IPS-15b (cell line): ENCODE data around the gene KSR2.

Experiments
- H3K27me3 ChIP-seq: one replicate; pipeline ENCODE4 v1.6.1; 2013; ENCODE audit warnings: low read length; ENCODE audit not compliant: control insufficient read depth, insufficient read depth
- H3K36me3 ChIP-seq: one replicate; pipeline ENCODE4 v1.6.1; 2013; ENCODE audit warnings: low read length; ENCODE audit not compliant: control insufficient read depth, insufficient read depth
- H3K4me1 ChIP-seq: one replicate; pipeline ENCODE4 v1.6.1; 2013; ENCODE audit warnings: mild to moderate bottlenecking, low read length; ENCODE audit not compliant: control insufficient read depth, insufficient read depth
- H3K4me3 ChIP-seq: one replicate; pipeline ENCODE4 v1.5.1; 2013; ENCODE audit warnings: low read depth, low read length
- H3K9ac ChIP-seq: one replicate; pipeline ENCODE4 v1.6.1; 2013; ENCODE audit warnings: low read depth, mild to moderate bottlenecking, low read length
- H3K9me3 ChIP-seq: one replicate; pipeline ENCODE4 v1.6.1; 2013; ENCODE audit warnings: mild to moderate bottlenecking, low read length; ENCODE audit not compliant: control insufficient read depth, insufficient read depth

KSR2 gene

DNA sequence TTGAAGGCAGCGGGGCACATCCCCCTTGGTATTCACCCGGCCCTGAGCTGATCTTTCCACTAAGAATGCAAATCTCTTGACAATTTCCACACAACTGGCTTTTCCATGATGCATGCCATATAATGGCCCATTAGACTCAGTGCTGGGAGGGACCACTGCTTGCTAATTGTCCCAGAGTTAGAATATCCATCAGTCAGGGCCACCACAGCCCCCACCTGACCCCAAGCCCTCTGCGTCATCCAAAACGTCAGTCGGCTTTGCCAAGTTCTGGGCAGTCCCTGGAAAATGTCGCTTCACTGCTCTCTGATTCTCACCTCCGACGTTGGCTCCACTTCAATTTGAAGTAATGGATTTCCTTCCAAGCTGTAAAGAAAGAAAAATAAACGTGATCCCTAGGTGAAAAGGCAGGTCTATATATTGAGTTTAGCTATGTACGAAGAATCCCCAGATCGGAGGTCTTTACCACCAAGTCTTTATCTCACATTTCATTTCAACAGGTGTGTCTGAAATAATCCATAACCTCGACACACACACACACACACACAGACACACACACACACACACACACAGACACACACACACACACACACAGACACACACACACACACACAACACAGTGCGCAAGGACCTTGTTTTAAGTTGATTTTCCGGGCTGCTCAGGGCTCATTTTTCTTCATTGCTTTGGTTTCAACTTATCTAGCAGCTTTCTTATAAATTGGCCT, 441.9 kb downstream of the KSR2 start:
- Histone ChIP-seq H3K36me3 (no peaks in the 10 kb centered on the region), H3K9me3 (no peaks in the 10 kb centered on the region)

DNA sequence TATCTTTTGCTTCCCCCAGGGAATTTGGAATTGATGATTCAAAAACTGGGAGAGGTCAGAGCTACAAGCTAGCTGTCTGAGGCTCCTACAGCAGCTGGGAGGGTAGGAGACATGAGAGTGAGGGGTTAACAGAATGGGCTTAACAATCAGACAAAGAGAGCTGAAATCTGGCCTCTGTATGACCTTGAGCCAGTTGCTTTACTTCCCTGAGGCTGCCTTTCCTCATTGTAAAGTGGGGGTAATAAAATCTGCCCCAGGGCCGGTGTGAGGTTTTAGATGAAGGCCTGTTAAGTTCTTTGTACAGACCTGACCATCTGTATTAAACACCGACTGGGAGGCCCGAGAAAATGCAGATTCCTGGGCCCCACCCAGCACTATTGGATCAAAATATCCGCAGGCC, 443.0 kb downstream of the KSR2 start:
- Histone ChIP-seq H3K9ac (no peak overlapping the region), H3K36me3 (no peaks in the 10 kb centered on the region)

More for the DNA sequence above, 441.9 kb downstream of the KSR2 start:
- H3K4me1 ChIP-seq: peaks cover 2% of the 10 kb centered on the region
- H3K9ac ChIP-seq: no peak overlapping the region
- no peak overlapping the region for H3K4me3 ChIP-seq
- no peaks in the 10 kb centered on the region for H3K27me3 ChIP-seq

DNA sequence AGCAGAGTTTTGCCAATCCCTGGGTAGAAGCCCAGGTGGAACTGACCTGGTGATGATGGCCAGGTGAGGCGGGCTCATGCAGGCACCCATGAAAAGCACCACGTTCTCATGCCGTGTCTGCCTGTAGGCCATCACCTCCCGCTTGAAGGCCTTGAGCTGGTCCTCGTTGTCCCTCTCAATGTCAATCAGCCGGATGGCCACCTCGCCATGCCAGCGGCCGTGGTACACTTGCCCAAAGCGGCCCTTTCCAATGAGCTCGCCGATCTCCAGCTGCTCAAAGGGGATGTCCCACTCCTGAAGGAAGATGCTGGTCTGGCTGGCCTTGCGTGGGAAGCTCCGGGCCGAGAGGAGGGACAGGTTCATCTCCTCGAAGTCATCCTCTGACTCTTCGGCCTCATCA, 444.0 kb downstream of the KSR2 start:
- peaks cover 2% of the 10 kb centered on the region for H3K4me1 ChIP-seq
- H3K9ac ChIP-seq: no peak overlapping the region
- H3K4me3 ChIP-seq: no peak overlapping the region
- H3K9me3 ChIP-seq: no peaks in the 10 kb centered on the region
- H3K27me3 ChIP-seq: no peaks in the 10 kb centered on the region
- no peaks in the 10 kb centered on the region for H3K36me3 ChIP-seq

More for the DNA sequence above, 443.0 kb downstream of the KSR2 start:
- Histone ChIP-seq H3K4me1 (peaks cover 2% of the 10 kb centered on the region), H3K27me3 (no peaks in the 10 kb centered on the region), H3K4me3 (no peak overlapping the region), H3K9me3 (no peaks in the 10 kb centered on the region)

DNA sequence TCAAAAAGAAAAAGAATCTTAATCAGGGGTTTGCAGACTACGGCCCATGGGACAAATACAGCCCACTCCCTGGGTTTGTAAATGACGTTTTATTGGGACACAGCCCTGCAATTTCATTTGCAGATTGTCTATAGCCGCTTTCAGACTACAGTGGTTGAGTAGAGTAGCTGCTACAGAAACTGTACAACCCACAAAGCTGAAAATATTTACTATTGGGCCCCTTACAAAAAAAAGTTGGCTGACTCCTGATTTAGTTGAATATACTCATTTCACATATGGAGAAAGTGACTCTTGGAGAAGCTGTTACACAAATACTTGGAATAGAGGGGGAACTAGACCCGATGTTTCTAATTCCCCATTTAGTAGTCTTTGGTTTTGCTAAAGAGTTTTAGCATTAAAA, 444.8 kb downstream of the KSR2 start:
- no peaks in the 10 kb centered on the region for H3K9me3 ChIP-seq
- no peak overlapping the region for H3K9ac ChIP-seq
- H3K4me1 ChIP-seq: peaks cover 2% of the 10 kb centered on the region
- no peaks in the 10 kb centered on the region for H3K36me3 ChIP-seq
- H3K4me3 ChIP-seq: no peak overlapping the region
- no peaks in the 10 kb centered on the region for H3K27me3 ChIP-seq

- H3K9ac ChIP-seq: no peak overlapping the region
These were observed 446.2 kb downstream of the KSR2 start for GRCh38 chr12:117522559-117522958.

DNA sequence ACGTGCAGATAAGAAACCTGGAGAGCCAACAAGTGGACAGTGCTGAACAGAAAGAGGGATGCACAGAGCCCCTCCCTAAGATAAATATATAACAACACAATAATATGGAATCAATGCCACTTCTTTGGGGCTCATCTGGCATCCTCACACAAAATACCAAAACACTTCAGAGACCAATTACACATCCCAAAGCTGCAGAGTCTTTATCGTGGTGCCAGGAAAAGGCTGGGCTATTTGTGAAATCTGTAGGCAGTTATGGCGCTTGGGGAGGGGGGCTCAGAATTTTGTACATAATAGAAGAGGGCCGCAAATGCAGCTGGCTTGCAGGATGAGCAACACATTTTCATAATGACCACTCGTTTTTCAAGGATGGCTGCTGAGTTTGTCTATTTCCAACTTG, 446.9 kb downstream of the KSR2 start:
- H3K27me3 ChIP-seq: no peaks in the 10 kb centered on the region

More at GRCh38 chr12:117522559-117522958, 446.2 kb downstream of the KSR2 start:
- no peak overlapping the region for H3K4me3 ChIP-seq
- H3K36me3 ChIP-seq: no peaks in the 10 kb centered on the region
- H3K9me3 ChIP-seq: no peaks in the 10 kb centered on the region
- no peaks in the 10 kb centered on the region for H3K27me3 ChIP-seq
- peaks cover 2% of the 10 kb centered on the region for H3K4me1 ChIP-seq

GRCh38 chr12:117521346-117521745, 447.4 kb downstream of the KSR2 start:
- Histone ChIP-seq H3K27me3 (no peaks in the 10 kb centered on the region), H3K4me1 (peaks cover 2% of the 10 kb centered on the region), H3K9me3 (no peaks in the 10 kb centered on the region), H3K9ac (no peak overlapping the region), H3K36me3 (no peaks in the 10 kb centered on the region), H3K4me3 (no peak overlapping the region)

More for the DNA sequence above, 446.9 kb downstream of the KSR2 start:
- Histone ChIP-seq H3K9ac (no peak overlapping the region), H3K36me3 (no peaks in the 10 kb centered on the region), H3K4me3 (no peak overlapping the region), H3K9me3 (no peaks in the 10 kb centered on the region), H3K4me1 (peaks cover 2% of the 10 kb centered on the region)

- Histone ChIP-seq H3K9me3 (no peaks in the 10 kb centered on the region), H3K4me1 (peaks cover 6% of the 10 kb centered on the region), H3K27me3 (no peaks in the 10 kb centered on the region), H3K9ac (no peak overlapping the region), H3K36me3 (no peaks in the 10 kb centered on the region), H3K4me3 (no peak overlapping the region)
These were observed 450.1 kb downstream of the KSR2 start for GRCh38 chr12:117518594-117519270.

DNA sequence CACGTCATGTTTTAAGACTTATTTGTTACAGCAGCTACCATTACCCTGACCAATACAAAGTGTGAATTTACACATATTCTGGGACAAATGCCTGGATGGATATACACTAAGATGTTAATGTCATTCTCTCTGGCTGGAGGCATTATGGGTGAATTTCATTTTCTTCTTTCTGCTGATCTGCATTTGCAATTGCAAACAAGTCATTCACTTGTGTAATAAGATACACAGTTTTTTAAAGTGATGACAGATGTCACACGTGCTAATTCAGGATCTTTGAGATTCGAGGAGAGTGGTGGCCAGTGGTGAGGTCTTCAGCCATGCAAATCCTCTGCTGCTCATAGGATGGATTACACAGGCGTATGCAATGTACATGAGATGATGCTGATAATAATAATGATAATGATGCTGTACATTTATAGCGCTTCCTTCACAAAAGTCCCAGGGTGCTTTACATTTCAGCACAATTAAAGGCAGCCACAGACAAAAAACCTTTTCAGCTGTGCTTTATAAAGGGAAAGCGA, 451.5 kb downstream of the KSR2 start:
- Histone ChIP-seq H3K4me3 (no peak overlapping the region), H3K4me1 (peaks cover 12% of the 10 kb centered on the region), H3K9ac (no peak overlapping the region), H3K27me3 (no peaks in the 10 kb centered on the region), H3K9me3 (no peaks in the 10 kb centered on the region), H3K36me3 (no peaks in the 10 kb centered on the region)

DNA sequence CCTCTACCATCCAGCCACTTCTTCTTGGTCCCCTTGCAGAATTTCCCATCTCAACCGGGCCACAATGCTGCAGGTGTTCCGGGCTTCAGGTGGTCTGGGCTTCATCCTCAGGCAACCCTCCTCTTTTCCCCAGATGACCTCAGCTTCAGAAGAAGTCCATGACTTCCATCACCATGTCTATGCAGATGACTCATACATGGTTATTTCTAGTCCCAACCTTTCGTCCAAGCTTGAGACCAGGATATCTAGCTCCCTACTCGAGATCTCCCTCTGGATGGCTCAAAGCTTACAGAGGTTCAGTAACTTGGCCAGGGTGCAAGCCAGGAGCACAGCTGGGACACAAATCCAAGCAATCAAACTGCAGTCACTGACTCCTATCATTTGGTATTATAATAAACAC, 452.8 kb downstream of the KSR2 start:
- Histone ChIP-seq H3K27me3 (no peaks in the 10 kb centered on the region), H3K4me3 (no peak overlapping the region), H3K4me1 (peaks cover 12% of the 10 kb centered on the region), H3K9me3 (no peaks in the 10 kb centered on the region), H3K36me3 (no peaks in the 10 kb centered on the region), H3K9ac (no peak overlapping the region)

DNA sequence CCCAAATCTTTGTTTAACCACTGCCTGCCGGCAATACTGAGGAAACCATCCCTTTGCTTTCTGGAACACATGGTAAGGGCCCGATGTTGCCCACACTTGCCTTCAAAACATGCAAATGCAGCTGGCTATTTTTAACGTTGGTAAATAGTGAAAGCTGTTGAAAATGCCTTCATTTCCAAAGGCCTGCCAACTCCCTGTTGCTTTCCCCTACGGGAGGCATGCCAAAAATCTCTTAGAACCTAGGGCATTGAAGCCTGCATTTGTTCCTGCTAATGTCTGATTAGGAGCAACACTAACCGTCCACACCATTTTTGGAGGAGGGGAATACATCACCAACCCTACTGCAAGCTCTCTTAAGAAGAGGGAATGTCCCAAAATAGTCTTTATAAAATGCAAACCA, 454.8 kb downstream of the KSR2 start:
- Histone ChIP-seq H3K36me3 (no peaks in the 10 kb centered on the region), H3K4me3 (no peak overlapping the region), H3K4me1 (peaks cover 12% of the 10 kb centered on the region), H3K9ac (no peak overlapping the region), H3K27me3 (no peaks in the 10 kb centered on the region), H3K9me3 (no peaks in the 10 kb centered on the region)

GRCh38 chr12:117513353-117513752, 455.4 kb downstream of the KSR2 start:
- no peak overlapping the region for H3K9ac ChIP-seq
- H3K27me3 ChIP-seq: no peaks in the 10 kb centered on the region
- peaks cover 12% of the 10 kb centered on the region for H3K4me1 ChIP-seq
- no peak overlapping the region for H3K4me3 ChIP-seq
- H3K36me3 ChIP-seq: no peaks in the 10 kb centered on the region
- H3K9me3 ChIP-seq: no peaks in the 10 kb centered on the region
